ENCODE results near the gene PHTF2.
A peak's percentile ranks its signal among the peaks of the same experiment; 100 is the strongest.

The PHTF2 gene

GRCh38 chr7:77931841-77932240 is 133.3 kb downstream of the PHTF2 start:
- TF ChIP-seq TAF1 (IDR thresholded peaks at IDR 0.05; ENCODE audit: low read depth, low read length) (no peak), POU2F2 (IDR thresholded peaks at IDR 0.05; ENCODE audit: low read depth, low read length) (no peak), POLR2AphosphoS5 (IDR thresholded peaks at IDR 0.05; ENCODE audit: low read depth, low read length) (no peak), SPI1 (IDR thresholded peaks at IDR 0.05; ENCODE audit: low read depth, low read length) (no peak), PAX5 (IDR thresholded peaks at IDR 0.05; ENCODE audit: insufficient read depth, low read length, severe bottlenecking) (no peak), POLR2A (IDR thresholded peaks at IDR 0.05; ENCODE audit: low read depth, low read length) (no peak)
- FAIRE-seq: no peak

GRCh38 chr7:77933394-77933793 is 134.8 kb downstream of the PHTF2 start:
- peak; percentile 69 for FAIRE-seq
- TF ChIP-seq PAX5 (IDR thresholded peaks at IDR 0.05; ENCODE audit: insufficient read depth, low read length, severe bottlenecking) (no peak), POU2F2 (IDR thresholded peaks at IDR 0.05; ENCODE audit: low read depth, low read length) (no peak), SPI1 (IDR thresholded peaks at IDR 0.05; ENCODE audit: low read depth, low read length) (no peak), TAF1 (IDR thresholded peaks at IDR 0.05; ENCODE audit: low read depth, low read length) (no peak), POLR2AphosphoS5 (IDR thresholded peaks at IDR 0.05; ENCODE audit: low read depth, low read length) (no peak), POLR2A (IDR thresholded peaks at IDR 0.05; ENCODE audit: low read depth, low read length) (no peak)
- DNase-seq (ENCODE audit: insufficient read length, low spot score): no peak

More at GRCh38 chr7:77931841-77932240, 133.3 kb downstream of the PHTF2 start:
- no peak for DNase-seq (ENCODE audit: insufficient read length, low spot score)

GRCh38 chr7:77935652-77936348 is 137.2 kb downstream of the PHTF2 start:
- TF ChIP-seq SPI1 (IDR thresholded peaks at IDR 0.05; ENCODE audit: low read depth, low read length) (peak; percentile 88), PAX5 (IDR thresholded peaks at IDR 0.05; ENCODE audit: insufficient read depth, low read length, severe bottlenecking) (no peak)
- DNase-seq (ENCODE audit: insufficient read length, low spot score): no peak
- no peak for FAIRE-seq

GRCh38 chr7:77940647-77941046 is 142.1 kb downstream of the PHTF2 start:
- TF ChIP-seq POU2F2 (IDR thresholded peaks at IDR 0.05; ENCODE audit: low read depth, low read length) (no peak), POLR2AphosphoS5 (IDR thresholded peaks at IDR 0.05; ENCODE audit: low read depth, low read length) (no peak)
- FAIRE-seq: no peak
- peak; percentile 12 for DNase-seq (ENCODE audit: insufficient read length, low spot score)

GRCh38 chr7:77942431-77942830 is 143.9 kb downstream of the PHTF2 start:
- DNase-seq (ENCODE audit: insufficient read length, low spot score): no peak
- FAIRE-seq: no peak
- no peak for TF ChIP-seq SPI1 (IDR thresholded peaks at IDR 0.05; ENCODE audit: low read depth, low read length)
- no peak for TF ChIP-seq POLR2AphosphoS5 (IDR thresholded peaks at IDR 0.05; ENCODE audit: low read depth, low read length)
- TF ChIP-seq POLR2A (IDR thresholded peaks at IDR 0.05; ENCODE audit: low read depth, low read length): no peak
- no peak for TF ChIP-seq TAF1 (IDR thresholded peaks at IDR 0.05; ENCODE audit: low read depth, low read length)
- TF ChIP-seq PAX5 (IDR thresholded peaks at IDR 0.05; ENCODE audit: insufficient read depth, low read length, severe bottlenecking): no peak
- TF ChIP-seq POU2F2 (IDR thresholded peaks at IDR 0.05; ENCODE audit: low read depth, low read length): no peak

GRCh38 chr7:77944183-77945182 is 145.9 kb downstream of the PHTF2 start:
- TF ChIP-seq TAF1 (IDR thresholded peaks at IDR 0.05; ENCODE audit: low read depth, low read length) (no peak), PAX5 (IDR thresholded peaks at IDR 0.05; ENCODE audit: insufficient read depth, low read length, severe bottlenecking) (no peak), POU2F2 (IDR thresholded peaks at IDR 0.05; ENCODE audit: low read depth, low read length) (no peak), SPI1 (IDR thresholded peaks at IDR 0.05; ENCODE audit: low read depth, low read length) (no peak), POLR2AphosphoS5 (IDR thresholded peaks at IDR 0.05; ENCODE audit: low read depth, low read length) (no peak), POLR2A (IDR thresholded peaks at IDR 0.05; ENCODE audit: low read depth, low read length) (no peak)
- FAIRE-seq: no peak
- DNase-seq (ENCODE audit: insufficient read length, low spot score): no peak

- TF ChIP-seq TAF1 (IDR thresholded peaks at IDR 0.05; ENCODE audit: low read depth, low read length): no peak
- TF ChIP-seq SPI1 (IDR thresholded peaks at IDR 0.05; ENCODE audit: low read depth, low read length): peak; percentile 26; the same call in 1 of the 2 replicates
- FAIRE-seq (peak; percentile 16), DNase-seq (ENCODE audit: insufficient read length, low spot score) (no peak)
Measured at GRCh38 chr7:77950548-77950947, 152.0 kb downstream of the PHTF2 start.

- no peak for FAIRE-seq
Measured at GRCh38 chr7:77954773-77955555, 156.4 kb downstream of the PHTF2 start.

GRCh38 chr7:77958436-77958835 is 159.9 kb downstream of the PHTF2 start:
- TF ChIP-seq POLR2AphosphoS5 (IDR thresholded peaks at IDR 0.05; ENCODE audit: low read depth, low read length): no peak
- TF ChIP-seq PAX5 (IDR thresholded peaks at IDR 0.05; ENCODE audit: insufficient read depth, low read length, severe bottlenecking): no peak
- TF ChIP-seq SPI1 (IDR thresholded peaks at IDR 0.05; ENCODE audit: low read depth, low read length): no peak
- no peak for TF ChIP-seq POU2F2 (IDR thresholded peaks at IDR 0.05; ENCODE audit: low read depth, low read length)
- no peak for TF ChIP-seq POLR2A (IDR thresholded peaks at IDR 0.05; ENCODE audit: low read depth, low read length)
- no peak for TF ChIP-seq TAF1 (IDR thresholded peaks at IDR 0.05; ENCODE audit: low read depth, low read length)
- FAIRE-seq (no peak), DNase-seq (ENCODE audit: insufficient read length, low spot score) (no peak)

More at GRCh38 chr7:77954773-77955555, 156.4 kb downstream of the PHTF2 start:
- DNase-seq (ENCODE audit: insufficient read length, low spot score): no peak
- TF ChIP-seq TAF1 (IDR thresholded peaks at IDR 0.05; ENCODE audit: low read depth, low read length) (no peak), POLR2A (IDR thresholded peaks at IDR 0.05; ENCODE audit: low read depth, low read length) (no peak), SPI1 (IDR thresholded peaks at IDR 0.05; ENCODE audit: low read depth, low read length) (no peak), POU2F2 (IDR thresholded peaks at IDR 0.05; ENCODE audit: low read depth, low read length) (no peak), PAX5 (IDR thresholded peaks at IDR 0.05; ENCODE audit: insufficient read depth, low read length, severe bottlenecking) (no peak), POLR2AphosphoS5 (IDR thresholded peaks at IDR 0.05; ENCODE audit: low read depth, low read length) (no peak)

All from GM12891 (cell line).